ENCODE results near the gene ARID2.

ARID2 gene

DNA sequence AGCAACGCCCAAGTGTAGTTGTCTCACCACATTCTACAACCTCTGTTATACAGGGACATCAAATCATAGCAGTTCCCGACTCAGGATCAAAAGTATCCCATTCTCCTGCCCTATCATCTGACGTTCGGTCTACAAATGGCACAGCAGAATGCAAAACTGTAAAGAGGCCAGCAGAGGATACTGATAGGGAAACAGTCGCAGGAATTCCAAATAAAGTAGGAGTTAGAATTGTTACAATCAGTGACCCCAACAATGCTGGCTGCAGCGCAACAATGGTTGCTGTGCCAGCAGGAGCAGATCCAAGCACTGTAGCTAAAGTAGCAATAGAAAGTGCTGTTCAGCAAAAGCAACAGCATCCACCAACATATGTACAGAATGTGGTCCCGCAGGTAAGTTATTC is 123.0 kb downstream of the ARID2 start:
- DNase-seq (ENCODE audit: low read depth): no peak

GRCh38 chr12:45853550-45853949 is 124.0 kb downstream of the ARID2 start:
- DNase-seq (ENCODE audit: low read depth): no peak

- peak; percentile 39 for DNase-seq (ENCODE audit: low read depth)
Measured at GRCh38 chr12:45863332-45863731, 133.8 kb downstream of the ARID2 start.

- DNase-seq (ENCODE audit: low read depth): no peak
Measured at GRCh38 chr12:45866299-45866698, 136.8 kb downstream of the ARID2 start.

DNA sequence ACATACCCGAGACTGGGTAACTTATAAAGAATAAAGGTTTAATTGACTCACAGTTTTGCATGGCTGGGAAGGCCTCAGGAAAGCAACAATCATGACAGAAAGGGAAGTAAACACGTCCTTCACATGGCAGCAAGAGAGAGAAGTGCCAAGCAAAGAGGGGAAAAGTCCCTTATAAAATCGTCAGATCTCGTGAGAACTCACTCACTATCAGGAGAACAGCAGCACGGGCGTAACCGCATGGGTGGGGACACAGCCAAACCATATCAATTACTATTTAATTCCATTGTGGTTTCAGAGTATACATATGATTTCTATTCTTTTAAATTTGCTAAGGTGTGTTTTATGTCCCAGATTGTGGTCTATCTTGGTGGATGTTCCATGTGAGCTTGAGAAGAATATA is 142.9 kb downstream of the ARID2 start:
- DNase-seq (ENCODE audit: low read depth): no peak

DNA sequence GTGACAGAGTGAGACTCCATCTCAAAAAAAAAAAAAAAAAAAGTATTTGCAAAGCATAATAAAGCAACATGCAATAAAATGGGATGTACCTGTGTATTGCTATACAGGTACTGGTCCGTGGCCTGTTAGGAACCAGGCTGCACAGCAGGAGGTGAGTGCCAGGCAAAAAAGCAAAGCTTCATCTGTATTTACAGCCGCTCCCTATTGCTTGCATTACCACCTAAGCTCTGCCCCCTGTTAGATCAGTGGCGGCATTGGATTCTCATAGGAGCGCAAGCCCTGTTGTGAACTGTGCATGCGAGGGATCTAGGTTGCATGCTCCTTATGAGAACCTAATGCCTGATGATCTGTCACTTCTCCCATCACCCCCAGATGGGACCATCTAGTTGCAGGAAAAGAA is 147.6 kb downstream of the ARID2 start:
- no peak for DNase-seq (ENCODE audit: low read depth)

GRCh38 chr12:45878630-45879255 is 149.2 kb downstream of the ARID2 start:
- DNase-seq (ENCODE audit: low read depth): peak; percentile 59

DNA sequence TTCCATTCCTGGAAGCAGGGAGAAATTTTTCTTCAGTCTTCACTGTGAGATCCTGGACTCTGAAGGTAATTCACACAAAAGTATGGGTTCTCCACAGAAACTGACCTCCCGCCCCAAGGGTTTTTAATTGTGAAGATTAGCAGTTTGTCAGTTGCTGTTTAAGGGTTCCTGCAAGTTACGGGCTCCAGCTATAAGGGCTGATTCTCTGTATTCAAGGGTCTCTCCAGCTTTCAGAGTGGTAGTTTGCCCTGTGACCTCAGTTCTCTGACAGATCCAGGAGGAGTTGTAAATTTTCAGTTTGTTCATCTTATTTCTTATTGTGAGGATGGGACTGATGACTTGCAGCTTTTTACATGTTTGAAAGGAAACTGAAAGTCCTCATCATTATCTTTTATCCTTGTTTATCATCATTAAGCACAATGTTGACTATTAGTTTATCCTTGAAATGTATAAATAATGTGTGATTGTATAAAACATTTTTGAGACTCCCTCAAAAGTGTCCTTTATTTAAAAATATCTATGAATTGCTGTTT is 149.9 kb downstream of the ARID2 start:
- DNase-seq (ENCODE audit: low read depth): no peak

- DNase-seq (ENCODE audit: low read depth): no peak
Measured at GRCh38 chr12:45880533-45880932, 151.0 kb downstream of the ARID2 start.

DNA sequence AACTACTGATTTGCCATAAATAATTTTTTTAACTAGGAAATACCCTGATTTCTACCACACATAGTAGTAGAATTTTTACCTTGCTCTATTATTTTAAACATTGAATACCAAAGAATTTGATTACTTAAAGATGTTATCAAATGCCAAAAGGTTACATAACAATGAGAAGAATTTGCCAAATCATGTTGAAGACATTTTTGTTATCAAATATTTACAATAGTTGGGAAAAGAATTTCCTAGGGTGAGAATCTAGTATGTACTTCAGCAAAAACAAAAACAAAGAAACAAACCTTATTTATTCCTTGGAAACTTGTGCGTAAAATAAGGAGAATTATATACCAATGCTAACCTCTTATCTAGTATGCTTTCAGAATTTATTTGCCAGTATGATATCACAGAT is 153.7 kb downstream of the ARID2 start:
- DNase-seq (ENCODE audit: low read depth): no peak

DNA sequence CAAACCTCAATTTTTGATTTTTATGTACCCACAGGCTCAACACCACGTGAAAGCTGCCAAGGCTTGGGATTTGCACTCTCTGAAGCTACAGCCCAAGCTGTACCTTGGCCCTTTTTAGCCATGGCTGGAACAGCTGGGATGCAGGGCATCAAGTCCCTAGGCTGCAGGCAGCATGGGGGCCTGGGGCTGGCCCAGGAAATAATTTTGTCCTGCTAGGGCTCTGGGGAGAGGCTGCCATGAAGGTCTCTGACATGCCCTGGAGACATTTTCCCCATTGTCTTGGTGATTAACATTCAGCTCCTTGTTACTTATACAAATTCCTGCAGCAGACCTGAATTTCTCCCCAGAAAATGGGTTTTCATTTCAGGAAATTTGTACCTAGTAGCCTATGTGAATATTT is 157.2 kb downstream of the ARID2 start:
- no peak for DNase-seq (ENCODE audit: low read depth)

GRCh38 chr12:45887544-45887943 is 158.0 kb downstream of the ARID2 start:
- DNase-seq (ENCODE audit: low read depth): no peak

DNA sequence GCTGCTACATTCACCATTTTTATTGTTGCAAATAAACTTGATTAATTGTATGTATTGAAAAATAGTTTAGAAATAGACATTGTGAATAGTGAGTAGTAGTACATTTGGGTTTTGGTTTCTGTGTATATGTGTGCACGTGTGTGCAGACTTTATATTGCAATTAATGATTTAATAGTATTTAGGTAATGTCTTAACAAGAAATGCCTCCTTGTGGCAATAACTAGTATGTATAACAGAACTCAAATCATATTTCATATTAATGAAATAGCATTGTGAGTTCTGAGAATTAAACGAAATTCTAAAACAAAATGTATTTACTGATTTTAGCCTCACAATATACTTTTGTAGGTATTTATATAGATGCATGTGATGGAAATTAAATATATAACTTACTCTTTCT is 160.8 kb downstream of the ARID2 start:
- DNase-seq (ENCODE audit: low read depth): no peak

GRCh38 chr12:45893240-45893639 is 163.7 kb downstream of the ARID2 start:
- DNase-seq (ENCODE audit: low read depth): no peak

GRCh38 chr12:45895961-45896360 is 166.5 kb downstream of the ARID2 start:
- no peak for DNase-seq (ENCODE audit: low read depth)

DNA sequence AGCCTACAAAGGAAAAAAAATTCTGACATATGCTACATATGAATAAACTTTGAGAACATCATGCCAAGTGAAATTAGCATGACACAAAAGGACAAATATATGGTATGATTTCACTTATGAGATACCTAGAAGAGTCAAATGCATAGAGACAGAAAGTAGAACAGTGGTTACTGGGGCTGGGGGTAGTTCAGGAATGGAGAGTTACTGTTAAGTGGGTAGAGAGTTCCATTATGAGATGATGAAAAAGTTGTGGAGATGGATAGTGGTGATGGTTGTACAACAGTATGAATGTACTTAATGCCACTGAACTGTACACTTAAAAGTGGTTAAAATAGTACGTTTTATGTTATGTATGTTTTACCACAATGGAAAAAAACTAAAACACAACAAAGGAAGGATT is 168.6 kb downstream of the ARID2 start:
- no peak for DNase-seq (ENCODE audit: low read depth)

GRCh38 chr12:45907955-45908354 is 178.4 kb downstream of the ARID2 start:
- no peak for DNase-seq (ENCODE audit: low read depth)

GRCh38 chr12:45909041-45909713 is 179.7 kb downstream of the ARID2 start:
- DNase-seq (ENCODE audit: low read depth): peak; percentile 38

DNA sequence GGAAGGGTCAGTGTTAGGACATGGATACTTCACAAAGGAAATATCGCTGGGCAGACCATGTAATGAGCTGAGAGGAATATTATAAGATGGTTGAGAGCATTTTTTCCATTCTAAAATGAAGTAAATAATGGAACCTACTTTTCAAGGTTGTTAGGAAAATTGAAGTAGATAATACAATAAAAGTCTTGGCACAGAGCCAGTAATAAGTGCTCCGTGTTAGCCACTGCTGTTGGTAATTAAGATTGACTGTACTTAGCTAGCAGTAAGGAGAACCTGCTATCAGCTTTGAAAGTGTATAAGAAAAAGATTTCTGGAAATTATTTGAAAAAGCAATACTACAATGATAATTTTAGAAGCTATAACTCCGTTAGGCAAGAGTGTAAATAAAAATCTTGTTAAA is 183.3 kb downstream of the ARID2 start:
- no peak for DNase-seq (ENCODE audit: low read depth)

- DNase-seq (ENCODE audit: low read depth): no peak
Measured at GRCh38 chr12:45913631-45914030, 184.1 kb downstream of the ARID2 start.

- peak; percentile 92 for DNase-seq (ENCODE audit: low read depth)
Measured at GRCh38 chr12:45914090-45914489, 184.6 kb downstream of the ARID2 start.

DNA sequence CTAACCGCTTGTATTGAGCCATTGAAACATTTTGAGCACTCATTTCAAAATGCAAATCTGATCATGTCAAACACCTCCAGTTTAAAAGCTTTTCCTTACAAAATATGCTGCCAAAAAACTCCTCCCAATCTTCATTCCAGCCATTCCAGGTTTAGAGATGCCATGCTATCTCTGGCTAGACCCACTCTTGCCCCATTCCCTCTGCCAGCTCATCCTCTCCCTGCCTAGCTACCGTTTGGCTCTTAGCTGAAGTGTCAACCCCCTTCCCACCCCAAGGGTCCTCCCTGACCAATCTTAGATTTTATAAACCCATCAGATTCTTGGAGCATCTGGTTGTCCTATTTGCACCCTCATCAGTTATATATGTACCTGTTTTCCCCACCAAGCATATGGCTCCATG is 185.9 kb downstream of the ARID2 start:
- DNase-seq (ENCODE audit: low read depth): no peak

GRCh38 chr12:45918818-45919217 is 189.3 kb downstream of the ARID2 start:
- peak; percentile 28 for DNase-seq (ENCODE audit: low read depth)

DNA sequence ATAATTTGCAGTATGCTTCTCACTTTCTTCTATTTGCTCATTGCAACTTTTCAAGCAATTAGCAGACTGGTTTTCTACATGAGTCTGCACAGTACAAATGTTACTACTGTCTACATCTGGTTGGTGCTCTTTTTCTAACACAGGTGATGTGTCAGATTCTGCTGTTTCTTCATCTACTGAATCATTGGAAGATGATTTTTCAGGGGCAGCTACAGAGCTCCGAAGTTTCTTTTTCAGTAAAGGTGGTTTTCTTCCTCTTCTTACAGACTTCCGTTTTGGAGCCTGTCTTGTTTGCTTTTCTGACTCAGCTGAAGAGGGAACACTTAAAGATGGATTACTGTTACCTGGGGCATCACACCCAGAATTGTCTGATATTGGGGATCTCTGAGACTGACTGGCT is 198.8 kb downstream of the ARID2 start:
- DNase-seq (ENCODE audit: low read depth): no peak

Data from iris pigment epithelial cell (primary cell).